Endothelial cell of umbilical vein (primary cell): ENCODE data around the gene ZNF143. TPM values are rescaled to one million over a fixed set of nuclear protein-coding genes. Genes with fewer than 3 reads are reported as not detected.

ENCODE experiments used
- BruUV-seq: library from RNA; stranded (reverse); fragments of 400-500 nt; replicated peaks from 2 replicates; lab custom pipeline; 2021; lab: Mats Ljungman, UMichigan
- CTCF ChIA-PET: fragments of 300-600, 350-600 bp; sonication (Branson Sonifier 250); formaldehyde crosslinking; loops from one replicate; lab custom pipeline; 2021; ENCODE audit warnings: antibody characterized with exemption, inconsistent platforms; lab: Charles Lee
- POLR2A ChIA-PET: fragments of 300-600, 350-600 bp; sonication (Branson Sonifier 250); formaldehyde crosslinking; loops from one replicate; lab custom pipeline; 2021; ENCODE audit warnings: antibody characterized with exemption, inconsistent platforms; lab: Charles Lee
- DNase-seq: peaks from one replicate; pipeline ENCODE4 v3.0.0-alpha.2; 2011; ENCODE audit warnings: low read depth, low spot score
- FAIRE-seq: peaks from 2 replicates; lab custom pipeline; 2011; peaks lifted over from hg19 to GRCh38; lab: Jason Lieb, UNC
- H2AFZ ChIP-seq: 2 replicates; pipeline ENCODE4 v1.6.0; 2012; ENCODE audit warnings: low read depth, low read length, control low read depth, inconsistent platforms
- H3K27ac ChIP-seq: 2 replicates; pipeline ENCODE4 v1.5.1; 2011; ENCODE audit warnings: low read depth, mild to moderate bottlenecking, control low read depth, low read length, moderate library complexity; ENCODE audit not compliant: insufficient read depth
- H3K27me3 ChIP-seq, 2 experiments: 2 replicates each; pipeline versions ENCODE4 v1.6.0 to v1.6.1; 2011; ENCODE audit warnings: low read length in 2 of 2, mixed read lengths in 1 of 2; ENCODE audit not compliant: control insufficient read depth in 2 of 2, insufficient read depth in 2 of 2
- H3K36me3 ChIP-seq, 2 experiments: 2 replicates in 1 of 2; 3 replicates in 1 of 2; pipeline ENCODE4 v1.5.1; 2011; ENCODE audit warnings: low read length in 2 of 2, mild to moderate bottlenecking in 1 of 2, moderate library complexity in 1 of 2; ENCODE audit not compliant: control insufficient read depth in 2 of 2, insufficient read depth in 2 of 2; ENCODE audit errors: extremely low read depth in 1 of 2
- H3K4me1 ChIP-seq: 3 replicates; pipeline ENCODE4 v1.5.1; 2011; ENCODE audit warnings: mild to moderate bottlenecking, low read length; ENCODE audit not compliant: control insufficient read depth, insufficient read depth; ENCODE audit errors: extremely low read depth
- H3K4me2 ChIP-seq: 2 replicates; pipeline ENCODE4 v1.6.1; 2011; ENCODE audit warnings: low read length, control low read depth, mixed read lengths; ENCODE audit not compliant: insufficient read depth
- H3K4me3 ChIP-seq, 3 experiments: fragments of 200-600 bp in 1 of 3; sonication (generic), shearing (Covaris generic) in 1 of 3; replicated peaks in 1 of 3; 2 replicates each; pipeline ENCODE4 v1.5.1; 2011 to 2016; ENCODE audit warnings: control low read depth in 3 of 3, low read length in 3 of 3, mild to moderate bottlenecking in 2 of 3, inconsistent platforms in 1 of 3, low read depth in 1 of 3, moderate library complexity in 1 of 3; ENCODE audit not compliant: insufficient read depth in 1 of 3
- H3K79me2 ChIP-seq: 2 replicates; pipeline ENCODE4 v1.6.0; 2012; ENCODE audit warnings: low read length, inconsistent platforms; ENCODE audit not compliant: control insufficient read depth, insufficient read depth
- H3K9ac ChIP-seq: replicated peaks from 2 replicates; pipeline ENCODE3; 2011; ENCODE audit warnings: low read length, control low read depth; ENCODE audit not compliant: insufficient read depth; ENCODE audit errors: extremely low read depth
- H3K9me1 ChIP-seq: replicated peaks from 3 replicates; pipeline ENCODE4 v1.6.0; 2011; ENCODE audit warnings: mild to moderate bottlenecking, low read length; ENCODE audit not compliant: control insufficient read depth, insufficient read depth; ENCODE audit errors: extremely low read depth
- H3K9me3 ChIP-seq: replicated peaks from 2 replicates; pipeline ENCODE4 v1.5.1; 2012; ENCODE audit warnings: low read length, inconsistent platforms; ENCODE audit not compliant: control insufficient read depth, insufficient read depth
- H4K20me1 ChIP-seq: replicated peaks from 2 replicates; pipeline ENCODE3; 2011; ENCODE audit warnings: mild to moderate bottlenecking, low read length; ENCODE audit not compliant: control insufficient read depth, insufficient read depth; ENCODE audit errors: extremely low read depth
- CTCF ChIP-seq, 2 donors: IDR thresholded peaks; 1 replicate in 1 of 2; 2 replicates in 1 of 2; pipeline ENCODE4 v1.5.1; 2011; ENCODE audit warnings: low read length in 2 of 2, mild to moderate bottlenecking in 2 of 2, moderate library complexity in 2 of 2, control low read depth in 1 of 2, inconsistent platforms in 1 of 2, low read depth in 1 of 2; ENCODE audit not compliant: insufficient read depth in 1 of 2; ENCODE audit errors: extremely low read depth in 1 of 2
- EZH2 ChIP-seq: IDR thresholded peaks from 2 replicates; pipeline ENCODE4 v1.6.1; 2012; ENCODE audit warnings: borderline replicate concordance, low read depth, mild to moderate bottlenecking, moderate library complexity, low read length, inconsistent platforms; ENCODE audit not compliant: severe bottlenecking
- FOS ChIP-seq: IDR thresholded peaks from 2 replicates; pipeline ENCODE4 v1.6.1; 2011; ENCODE audit warnings: mild to moderate bottlenecking, low read length, moderate library complexity, borderline replicate concordance; ENCODE audit not compliant: insufficient read depth
- GATA2 ChIP-seq: IDR thresholded peaks from 2 replicates; pipeline ENCODE4 v1.7.0; 2011; ENCODE audit warnings: low read depth, mild to moderate bottlenecking, moderate library complexity, mixed read lengths, low read length; ENCODE audit not compliant: insufficient read length, insufficient read depth
- JUN ChIP-seq: IDR thresholded peaks from 2 replicates; pipeline ENCODE4 v1.6.1; 2011; ENCODE audit warnings: borderline replicate concordance, low read depth; ENCODE audit not compliant: insufficient read length, insufficient read depth
- MYC ChIP-seq: IDR thresholded peaks from one replicate; pipeline ENCODE4 v1.6.1; 2011; ENCODE audit warnings: mild to moderate bottlenecking, low read depth, low read length
- POLR2A ChIP-seq: IDR thresholded peaks from 2 replicates; pipeline ENCODE4 v1.6.1; 2012; ENCODE audit warnings: low read depth, mild to moderate bottlenecking, control low read depth, low read length
- POLR2AphosphoS5 ChIP-seq: IDR thresholded peaks from 2 replicates; pipeline ENCODE4 v1.6.1; 2012; ENCODE audit warnings: low read depth, mild to moderate bottlenecking, control low read depth, low read length, moderate library complexity; ENCODE audit not compliant: insufficient read depth
- dilution Hi-C: fragments of 300-500 bp; cut with MboI; formaldehyde crosslinking; loops from one replicate; pipeline ENCODE4 v1.15.0; 2019; ENCODE audit warnings: low sequenced_read_pairs; ENCODE audit not compliant: extremely low pct_ligation_motif_present
- intact Hi-C: fragments of 100-400 bp; cut with micrococcal nuclease; formaldehyde crosslinking; loops from one replicate; pipeline ENCODE4 v1.10.0; 2022
- polyA plus RNA-seq, 4 experiments: library from polyadenylated mRNA; depleted of rRNA in 3 of 4; stranded (reverse) in 3 of 4; unstranded in 1 of 4; fragments of >200 nt; gene quantifications; 2 replicates each; pipeline versions ENCODE4 v1.2.1 to v1.2.3, GENCODE V29; 2011 to 2012; ENCODE audit warnings: missing spikeins in 1 of 4
- total RNA-seq: library from RNA; stranded (reverse); gene quantifications from 2 replicates; pipeline ENCODE4 v1.2.3, GENCODE V29; 2021
- TF ChIP-seq, protein P1 (sequence below): IDR thresholded peaks from 2 replicates; pipeline ENCODE4 v1.6.1; 2011; ENCODE audit not compliant: insufficient read depth, insufficient read length

The ZNF143 gene
- total and polyA plus RNA-seq, 2 donors (not counting 3 experiments of a cell fraction or from before 2014, with no cell fraction given): 19.0 to 29.8 TPM

DNA sequence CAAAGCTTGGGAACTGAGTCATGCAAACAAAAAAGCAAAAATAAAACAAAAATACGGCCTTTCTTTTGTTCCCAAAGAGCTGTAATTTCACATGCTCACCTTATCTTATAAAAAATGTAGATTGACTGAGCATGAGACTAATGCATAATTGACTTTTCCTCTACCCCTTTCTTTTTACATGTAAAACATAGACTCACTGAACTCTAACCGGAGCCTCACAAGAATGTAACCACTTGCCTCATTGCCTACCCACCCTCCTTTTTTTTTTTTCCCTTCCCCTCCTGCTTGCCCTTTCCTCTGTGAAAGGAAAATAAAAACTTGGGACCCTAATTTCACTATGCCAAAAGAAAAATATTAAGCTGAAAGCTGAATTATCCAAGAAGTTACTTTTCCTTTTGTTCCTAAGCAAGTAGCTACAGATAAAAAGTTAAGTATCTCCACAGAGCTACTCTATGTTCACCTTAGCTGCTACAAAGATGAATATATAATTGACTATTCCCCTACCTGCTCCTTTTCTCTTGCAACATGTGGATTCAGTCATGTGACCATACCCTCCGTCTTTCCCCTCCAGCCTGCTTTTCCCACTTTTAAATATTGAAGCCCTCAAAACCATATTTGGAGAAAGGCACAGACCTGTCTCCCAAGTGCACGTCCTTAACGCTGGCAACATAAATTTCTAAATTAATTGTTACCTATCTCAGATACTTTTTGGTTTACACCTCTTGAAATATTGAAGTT, 73.1 kb downstream of the ZNF143 start:
- POLR2A ChIA-PET: no interaction called here
- DNase-seq: no peak
- peaks cover 4% of the 10 kb centered on the region for H3K4me1 ChIP-seq
- dilution Hi-C loops: no loop called here
- TF ChIP-seq MYC (no peak), EZH2 (no peak), POLR2AphosphoS5 (no peak), JUN (no peak), GATA2 (no peak), FOS (no peak), POLR2A (no peak), CTCF (IDR thresholded peaks at IDR 0.05; ENCODE audit: extremely low read depth in 1 of 2, insufficient read depth in 1 of 2, low read depth in 1 of 2, low read length in 2 of 2) (no peak)
- TF ChIP-seq, protein P1, sequence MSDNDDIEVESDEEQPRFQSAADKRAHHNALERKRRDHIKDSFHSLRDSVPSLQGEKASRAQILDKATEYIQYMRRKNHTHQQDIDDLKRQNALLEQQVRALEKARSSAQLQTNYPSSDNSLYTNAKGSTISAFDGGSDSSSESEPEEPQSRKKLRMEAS: no peak
- H3K27me3 ChIP-seq: no peaks in the 10 kb centered on the region
- no peaks in the 10 kb centered on the region for H3K36me3 ChIP-seq
- no peaks in the 10 kb centered on the region for H3K79me2 ChIP-seq
- H2AFZ ChIP-seq: no peak overlapping the region
- FAIRE-seq: no peak
- no peaks in the 10 kb centered on the region for H4K20me1 ChIP-seq
- no peaks in the 10 kb centered on the region for H3K9me3 ChIP-seq
- H3K4me3 ChIP-seq: no peak overlapping the region
- BruUV-seq: no TSS peak
- no peak overlapping the region for H3K27ac ChIP-seq
- CTCF ChIA-PET: interaction anchor here (0.5 to 3.0 kb wide), 9 partner anchors 11 to 701 kb away, joined by 3 to 62 read pairs (median 13); partner anchors contain the start of gene WEE1
- H3K9ac ChIP-seq: no peak overlapping the region
- H3K4me2 ChIP-seq: no peak overlapping the region
- H3K9me1 ChIP-seq: no peaks in the 10 kb centered on the region
- intact Hi-C loops: loop anchor here (2.0 kb wide), 2 partner anchors 19 to 39 kb away; partner anchors contain the start of gene WEE1
